B cell (primary cell): Measurements from ENCODE around the gene LIN52. TPM values are rescaled to one million over a fixed set of nuclear protein-coding genes. Genes with fewer than 3 reads are reported as not detected.

Experiments
- ATAC-seq: fragments of 200-7000 bp; cut with Tn5 transposase; one replicate; pipeline ENCODE4 v1.10.0; 2021; ENCODE audit warnings: low read depth, mild to moderate bottlenecking, moderate number of reproducible peaks, moderate library complexity
- CTCF ChIA-PET: fragments of 350-600 bp; sonication (Branson Sonifier 250); formaldehyde crosslinking; loops from one replicate; lab custom pipeline; 2021; ENCODE audit warnings: antibody characterized with exemption, inconsistent platforms; lab: Charles Lee
- POLR2A ChIA-PET: fragments of 350-600 bp; sonication (Branson Sonifier 250); formaldehyde crosslinking; loops from one replicate; lab custom pipeline; 2021; ENCODE audit warnings: antibody characterized with exemption; lab: Charles Lee
- DNase-seq: peaks from one replicate; pipeline ENCODE4 v3.0.0; 2013
- H2AFZ ChIP-seq: 2 replicates; pipeline ENCODE4 v1.6.1; 2012; ENCODE audit warnings: mild to moderate bottlenecking, low read depth, low read length; ENCODE audit not compliant: insufficient read depth, poor library complexity, severe bottlenecking
- H3K27ac ChIP-seq, 2 donors: 1 replicate in 1 of 2; 2 replicates in 1 of 2; pipeline ENCODE4 v1.5.1; 2012 to 2013; ENCODE audit warnings: low read length in 2 of 2, mild to moderate bottlenecking in 2 of 2, moderate library complexity in 1 of 2
- H3K27me3 ChIP-seq, 4 experiments: fragments of 200-600 bp in 1 of 4; sonication (generic) in 1 of 4; replicated peaks in 1 of 4; 1 replicate in 2 of 4; 2 replicates in 2 of 4; pipeline versions ENCODE4 v1.6.1 to v1.7.0; 2013 to 2016; ENCODE audit warnings: low read length in 3 of 4, mild to moderate bottlenecking in 2 of 4, mixed read lengths in 1 of 4, moderate library complexity in 1 of 4; ENCODE audit not compliant: insufficient read depth in 4 of 4, control insufficient read depth in 3 of 4; ENCODE audit errors: control extremely low read depth in 1 of 4
- H3K36me3 ChIP-seq, 2 experiments: replicated peaks in 1 of 2; 1 replicate in 1 of 2; 2 replicates in 1 of 2; pipeline versions ENCODE4 v1.6.1 to v1.7.1; 2013; ENCODE audit warnings: low read length in 1 of 2; ENCODE audit not compliant: insufficient read depth in 2 of 2, control insufficient read depth in 1 of 2; ENCODE audit errors: control extremely low read depth in 1 of 2, extremely low read depth in 1 of 2
- H3K4me1 ChIP-seq, 2 donors: fragments of 200-600 bp in 1 of 2; sonication (generic) in 1 of 2; 1 replicate in 1 of 2; 2 replicates in 1 of 2; pipeline versions ENCODE4 v1.5.1 to v1.6.1; 2013 to 2017; ENCODE audit warnings: low read length in 2 of 2; ENCODE audit not compliant: control insufficient read depth in 2 of 2, insufficient read depth in 2 of 2
- H3K4me2 ChIP-seq: replicated peaks from 2 replicates; pipeline ENCODE3; 2012; ENCODE audit warnings: mild to moderate bottlenecking, low read depth, low read length; ENCODE audit not compliant: poor library complexity, severe bottlenecking
- H3K4me3 ChIP-seq, 5 experiments: fragments of 200-600 bp in 1 of 5; sonication (generic) in 1 of 5; 1 replicate in 3 of 5; 2 replicates in 2 of 5; pipeline versions ENCODE4 v1.5.1 to v1.7.0; 2011 to 2016; ENCODE audit warnings: low read length in 4 of 5, mild to moderate bottlenecking in 4 of 5, low read depth in 2 of 5, control low read depth in 1 of 5, moderate library complexity in 1 of 5; ENCODE audit not compliant: insufficient read depth in 1 of 5; ENCODE audit errors: control extremely low read depth in 1 of 5, extremely low read depth in 1 of 5
- H3K79me2 ChIP-seq: fragments of 200-600 bp; sonication (generic); one replicate; pipeline ENCODE4 v1.6.0; 2016; ENCODE audit warnings: low read length; ENCODE audit not compliant: control insufficient read depth, insufficient read depth
- H3K9ac ChIP-seq: fragments of 200-600 bp; sonication (generic); 2 replicates; pipeline ENCODE4 v1.6.1; 2017; ENCODE audit warnings: mild to moderate bottlenecking, low read length, moderate library complexity
- H3K9me3 ChIP-seq, 3 donors: one replicate each; pipeline versions ENCODE4 v1.6.1 to v1.7.1; 2013; ENCODE audit warnings: low read length in 2 of 3; ENCODE audit not compliant: control insufficient read depth in 2 of 3, insufficient read depth in 1 of 3; ENCODE audit errors: control extremely low read depth in 1 of 3
- H4K20me1 ChIP-seq: 2 replicates; pipeline ENCODE4 v1.6.0; 2012; ENCODE audit warnings: mild to moderate bottlenecking, low read length; ENCODE audit not compliant: insufficient read depth, control insufficient read depth, poor library complexity, severe bottlenecking
- H3K27ac Mint-ChIP-seq: one replicate; pipeline ENCODE4 v1.8.0; 2021; ENCODE audit warnings: mixed read lengths
- H3K27me3 Mint-ChIP-seq: one replicate; pipeline ENCODE4 v1.8.0; 2021; ENCODE audit warnings: mixed read lengths
- H3K4me1 Mint-ChIP-seq: one replicate; pipeline ENCODE4 v1.8.0; 2021; ENCODE audit warnings: mixed read lengths
- H3K4me3 Mint-ChIP-seq: one replicate; pipeline ENCODE4 v1.8.0; 2021; ENCODE audit warnings: mixed read lengths
- H3K9me3 Mint-ChIP-seq: one replicate; pipeline ENCODE4 v1.8.0; 2022; ENCODE audit warnings: mixed read lengths; ENCODE audit not compliant: insufficient read depth
- CTCF ChIP-seq: fragments of 200-600 bp; IDR thresholded peaks from one replicate; pipeline ENCODE4 v1.8.0; 2022; ENCODE audit warnings: antibody characterized with exemption, mild to moderate bottlenecking
- EZH2 ChIP-seq: IDR thresholded peaks from 2 replicates; pipeline ENCODE4 v1.6.1; 2012; ENCODE audit warnings: borderline replicate concordance, low read depth, mild to moderate bottlenecking, moderate library complexity, low read length; ENCODE audit not compliant: insufficient read depth, poor library complexity, severe bottlenecking
- WGBS: methylation state at CpG from one replicate; pipeline ENCODE4 v1.1.5; 2013; ENCODE audit warnings: missing lambda C conversion rate; ENCODE audit not compliant: insufficient coverage; 5-methylcytosine and 5-hydroxymethylcytosine counted together
- intact Hi-C: fragments of 100-400 bp; cut with micrococcal nuclease; formaldehyde crosslinking; loops from one replicate; pipeline ENCODE4 v1.10.0; 2022
- polyA plus RNA-seq: library from polyadenylated mRNA; depleted of rRNA; stranded (reverse); fragments of >200 nt; gene quantifications from 2 replicates; pipeline ENCODE4 v1.2.3, GENCODE V29; 2012
- total RNA-seq, 2 donors: library from RNA; stranded (reverse); fragments of 120-200 nt in 1 of 2; gene quantifications; 1 replicate in 1 of 2; 2 replicates in 1 of 2; pipeline versions ENCODE4 v1.2.3 to v1.2.4, GENCODE V29; 2013 to 2022

LIN52 gene
- total and polyA plus RNA-seq, 2 donors (not counting 1 experiment from before 2014, with no cell fraction given): 3.9 to 13.1 TPM

DNA sequence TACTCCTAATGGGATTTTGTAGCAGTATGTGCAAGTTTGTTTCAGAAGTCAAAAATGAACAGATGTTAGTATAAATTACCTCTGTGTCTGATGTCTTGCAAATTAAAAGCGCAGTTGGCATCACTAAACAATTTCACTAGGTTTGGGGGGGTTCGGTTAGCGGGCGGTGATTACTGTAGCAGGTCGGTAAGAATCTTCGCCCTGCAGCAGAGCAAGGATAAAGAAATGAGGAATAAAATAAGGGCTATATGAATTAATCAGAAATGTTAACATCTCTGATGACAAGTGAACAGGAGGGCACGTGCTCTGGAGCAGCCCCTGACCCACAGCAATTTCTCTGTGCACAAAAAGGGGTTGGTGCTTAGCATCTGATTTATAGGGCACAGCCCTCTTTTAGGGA is 110.9 kb downstream of the LIN52 start:
- Mint-ChIP-seq H3K9me3 (no peaks in the 10 kb centered on the region), H3K4me1 (no peaks in the 10 kb centered on the region), H3K4me3 (no peak overlapping the region), H3K27ac (no peak overlapping the region), H3K27me3 (no peaks in the 10 kb centered on the region)
- DNase-seq (no peak), ATAC-seq (no peak)
- H3K4me1 ChIP-seq: no peaks in the 10 kb centered on the region
- no peaks in the 10 kb centered on the region for H3K27me3 ChIP-seq
- peaks cover 1 to 13% of the 10 kb centered on the region in 2 experiments for H3K36me3 ChIP-seq
- intact Hi-C loops: no loop called here
- no peak overlapping the region for H3K4me3 ChIP-seq
- TF ChIP-seq EZH2: no peak
- TF ChIP-seq CTCF: no peak
- H3K79me2 ChIP-seq: no peaks in the 10 kb centered on the region
- H3K9ac ChIP-seq: no peak overlapping the region
- H3K9me3 ChIP-seq: no peaks in the 10 kb centered on the region
- ChIA-PET POLR2A (no interaction called here), CTCF (interaction anchor here (1.2 kb wide), 1 partner anchor 58 kb away, joined by 3 read pairs; no protein-coding TSS in a partner anchor)
- H2AFZ ChIP-seq: no peak overlapping the region
- 98% methylated on average over 4 of the region's 7 CpGs for whole genome bisulfite sequencing
- H4K20me1 ChIP-seq: no peaks in the 10 kb centered on the region
- no peak overlapping the region for H3K4me2 ChIP-seq
- no peak overlapping the region for H3K27ac ChIP-seq

- Histone ChIP-seq H3K4me1 (no peaks in the 10 kb centered on the region), H3K27ac (no peak overlapping the region), H4K20me1 (no peaks in the 10 kb centered on the region), H3K9me3 (no peaks in the 10 kb centered on the region), H3K4me3 (no peak overlapping the region), H3K9ac (no peak overlapping the region), H3K79me2 (no peaks in the 10 kb centered on the region), H2AFZ (no peak overlapping the region), H3K36me3 (peaks cover 1 to 18% of the 10 kb centered on the region in 2 experiments), H3K27me3 (no peaks in the 10 kb centered on the region), H3K4me2 (no peak overlapping the region)
- H3K27ac Mint-ChIP-seq: no peak overlapping the region
- H3K9me3 Mint-ChIP-seq: no peaks in the 10 kb centered on the region
- 100% methylated on average over 6 of the region's 7 CpGs for WGBS
- ChIA-PET CTCF (interaction anchor here (0.6 kb wide), 1 partner anchor 121 kb away, joined by 3 read pairs; no protein-coding TSS in a partner anchor), POLR2A (no interaction called here)
- ATAC-seq (no peak), DNase-seq (no peak)
- H3K4me3 Mint-ChIP-seq: no peak overlapping the region
- H3K4me1 Mint-ChIP-seq: no peaks in the 10 kb centered on the region
- H3K27me3 Mint-ChIP-seq: no peaks in the 10 kb centered on the region
- intact Hi-C loops: no loop called here
- no peak for TF ChIP-seq CTCF
- no peak for TF ChIP-seq EZH2
Observed at GRCh38 chr14:74198441-74199234, 113.9 kb downstream of the LIN52 start.
